WTC11 (cell line): ENCODE data around the gene WFDC2.

Source experiments
- CTCF ChIP-seq: fragments of 200-600 bp; IDR thresholded peaks from 2 replicates; pipeline ENCODE4 v1.8.0; 2022; ENCODE audit warnings: antibody characterized with exemption
- ELF4 ChIP-seq: sonication (generic); formaldehyde crosslinking; IDR thresholded peaks from 2 replicates; pipeline ENCODE4 v1.8.1; 2022; ENCODE audit warnings: low read depth, mild to moderate bottlenecking, moderate library complexity, missing genetic modification reagents
- ESRRA ChIP-seq: sonication (generic); formaldehyde crosslinking; IDR thresholded peaks from 2 replicates; pipeline ENCODE4 v1.8.1; 2022; ENCODE audit warnings: mild to moderate bottlenecking, missing genetic modification reagents, borderline replicate concordance
- ETV6 ChIP-seq: sonication (generic); formaldehyde crosslinking; IDR thresholded peaks from 2 replicates; pipeline ENCODE4 v1.8.1; 2022; ENCODE audit warnings: mild to moderate bottlenecking, missing genetic modification reagents
- FOXP1 ChIP-seq: sonication (generic); formaldehyde crosslinking; IDR thresholded peaks from 2 replicates; pipeline ENCODE4 v1.8.0; 2022; ENCODE audit warnings: missing genetic modification reagents, mild to moderate bottlenecking, moderate library complexity, borderline replicate concordance
- IRF1 ChIP-seq: sonication (generic); formaldehyde crosslinking; IDR thresholded peaks from 2 replicates; pipeline ENCODE4 v1.8.0; 2023; ENCODE audit warnings: missing genetic modification reagents
- MLX ChIP-seq: sonication (generic); formaldehyde crosslinking; IDR thresholded peaks from 2 replicates; pipeline ENCODE4 v1.8.1; 2023; ENCODE audit warnings: mild to moderate bottlenecking, missing genetic modification reagents, moderate library complexity
- NFYB ChIP-seq: sonication (generic); formaldehyde crosslinking; conservative IDR thresholded peaks from 2 replicates; pipeline ENCODE4 v1.8.0; 2022; ENCODE audit warnings: low read depth, missing genetic modification reagents
- ZBTB21 ChIP-seq: sonication (generic); formaldehyde crosslinking; IDR thresholded peaks from 2 replicates; pipeline ENCODE4 v1.8.1; 2023; ENCODE audit warnings: mild to moderate bottlenecking, missing genetic modification reagents, borderline replicate concordance
- ZNF263 ChIP-seq: sonication (generic); formaldehyde crosslinking; IDR thresholded peaks from 2 replicates; pipeline ENCODE4 v1.8.1; 2022; ENCODE audit warnings: low read depth, mild to moderate bottlenecking, moderate library complexity, missing genetic modification reagents

- no peak for TF ChIP-seq ELF4
- TF ChIP-seq CTCF, result no peak
- no peak for TF ChIP-seq ETV6 (CRISPR knock-in tag)
- no peak for TF ChIP-seq IRF1 (CRISPR knock-in tag)
- no peak for TF ChIP-seq ZBTB21 (CRISPR knock-in tag)
- TF ChIP-seq MLX (CRISPR knock-in tag), result no peak
- no peak for TF ChIP-seq NFYB
- TF ChIP-seq ZNF263 (CRISPR knock-in tag), result no peak
- no peak for TF ChIP-seq FOXP1 (CRISPR knock-in tag)
- no peak for TF ChIP-seq ESRRA (CRISPR knock-in tag)
These were observed 26.6 kb downstream of the WFDC2 start for GRCh38 chr20:45496166-45496565.
